GM18508 (cell line): ENCODE results near the gene HSF2.
"Not testable (repeated sequence)": the region's sequence is repeated elsewhere in the genome, so short reads cannot be mapped to it uniquely, and the experiment has no call there.

Source experiments
- ATAC-seq: cut with Tn5 transposase; IDR thresholded peaks from one replicate; pipeline ENCODE4 v1.9.1; 2021; ENCODE audit warnings: moderate number of reproducible peaks; ENCODE audit not compliant: insufficient read depth, unreplicated experiment

Gene HSF2

DNA sequence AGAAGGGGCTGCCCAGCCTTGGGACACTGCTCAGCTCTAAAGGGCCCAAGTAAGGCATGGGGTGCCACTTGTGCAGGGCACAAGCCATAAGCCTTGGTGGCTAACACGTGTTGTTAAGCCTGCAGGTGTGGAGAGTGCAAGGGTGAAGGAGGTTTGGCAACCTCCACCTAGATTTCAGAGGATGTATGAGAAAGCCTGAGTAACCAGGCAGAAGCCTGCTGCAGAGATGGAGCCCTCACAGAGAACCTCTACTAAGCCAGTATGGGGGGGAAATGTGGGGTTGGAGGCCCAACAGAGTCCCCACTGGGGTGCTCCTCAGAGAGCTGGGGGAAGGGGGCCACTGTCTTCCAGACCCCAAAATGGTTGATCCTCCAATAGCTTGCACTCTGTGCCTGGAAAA is 39.5 kb downstream of the HSF2 start:
- no peak for ATAC-seq

DNA sequence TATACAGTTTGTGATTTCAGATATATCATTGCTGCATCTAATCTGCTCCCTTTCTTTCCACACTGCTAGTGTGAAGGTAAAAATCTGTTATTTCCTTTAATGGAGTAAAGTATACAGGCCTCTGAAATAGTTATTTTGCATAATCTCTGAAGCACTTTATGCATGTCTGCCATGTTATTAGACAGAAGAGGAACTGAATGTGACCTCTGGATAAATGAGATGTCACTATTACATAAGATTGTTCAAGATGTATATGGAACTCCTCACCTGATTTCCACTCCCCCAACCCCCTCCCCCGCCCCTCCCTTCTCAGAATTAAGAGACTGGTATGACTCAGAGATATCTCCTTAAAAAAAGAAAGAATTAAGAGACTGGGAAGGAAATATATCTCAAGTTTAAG is 45.8 kb downstream of the HSF2 start:
- no peak for ATAC-seq

DNA sequence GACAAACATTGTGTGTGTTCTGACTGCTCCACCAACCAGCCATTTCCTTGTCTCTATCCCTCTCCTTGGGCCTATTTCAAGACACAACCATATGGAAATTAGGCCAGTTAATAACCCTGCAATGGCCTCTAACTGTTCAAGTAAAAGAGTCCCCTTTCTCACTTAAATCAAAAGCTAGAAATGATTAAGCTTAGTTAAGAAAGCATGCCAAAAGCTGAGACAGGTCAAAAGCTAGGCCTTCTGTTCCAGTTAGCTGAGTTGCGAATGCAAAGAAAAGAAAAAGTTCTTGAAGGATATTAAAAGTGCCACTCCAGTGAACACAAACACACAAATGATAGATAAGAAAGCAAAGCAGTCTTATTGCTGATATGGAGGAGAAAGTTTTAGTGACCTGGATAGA is 49.6 kb downstream of the HSF2 start:
- no peak for ATAC-seq

DNA sequence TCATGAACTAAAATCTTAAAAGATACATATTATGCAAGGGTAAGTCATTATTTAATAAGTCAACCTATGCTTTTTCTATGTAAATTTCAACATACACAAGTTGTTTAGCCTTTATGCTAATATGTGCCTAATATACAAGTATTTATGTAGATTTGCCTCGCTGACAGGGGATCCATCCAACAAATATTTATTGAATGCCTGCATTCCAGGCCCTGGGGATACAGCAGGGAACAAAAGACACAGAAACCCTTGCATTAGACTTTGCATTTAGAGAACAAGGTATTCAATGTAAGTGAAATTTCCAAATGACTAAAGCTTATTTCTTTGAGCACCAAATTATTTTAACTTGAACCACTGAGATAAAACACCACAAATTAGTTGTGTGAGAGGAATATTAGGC is 53.1 kb downstream of the HSF2 start:
- ATAC-seq = no peak

DNA sequence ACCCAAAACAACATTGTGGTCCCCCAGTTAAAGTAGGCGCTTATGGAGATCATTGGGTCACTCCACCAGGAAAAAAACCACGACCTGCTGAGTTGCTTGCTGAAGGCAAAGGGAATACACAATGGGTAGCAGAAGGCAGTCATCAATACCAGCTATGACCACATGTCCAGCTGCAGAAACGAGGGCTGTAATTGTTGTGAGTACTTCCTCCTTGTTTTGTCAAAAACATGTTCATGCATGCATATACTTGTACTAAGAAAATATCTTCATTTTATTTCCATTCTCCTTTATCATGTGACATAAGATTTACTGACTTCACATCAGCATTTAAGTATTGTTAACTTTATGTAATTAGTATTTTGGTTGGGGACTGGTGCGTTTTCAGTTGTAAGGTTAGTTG is 55.2 kb downstream of the HSF2 start:
- ATAC-seq = no peak

DNA sequence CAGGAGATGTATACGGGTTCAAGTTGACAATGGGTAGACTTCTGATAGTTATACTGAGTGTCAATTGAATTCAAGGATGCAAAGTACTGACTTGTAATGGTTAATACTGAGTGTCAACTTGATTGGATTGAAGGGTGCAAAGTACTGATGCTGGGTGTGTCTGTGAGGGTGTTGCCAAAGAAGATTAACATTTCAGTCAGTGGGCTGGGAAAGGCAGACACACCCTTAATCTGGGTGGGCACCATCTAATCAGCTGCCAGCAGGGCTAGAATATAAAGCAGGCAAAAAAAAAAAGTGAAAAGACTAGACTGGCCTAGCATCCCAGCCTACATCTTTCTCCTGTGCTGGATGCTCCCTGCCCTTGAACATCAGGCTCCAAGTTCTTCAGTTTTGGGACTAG is 55.7 kb downstream of the HSF2 start:
- ATAC-seq = not testable (repeated sequence)

DNA sequence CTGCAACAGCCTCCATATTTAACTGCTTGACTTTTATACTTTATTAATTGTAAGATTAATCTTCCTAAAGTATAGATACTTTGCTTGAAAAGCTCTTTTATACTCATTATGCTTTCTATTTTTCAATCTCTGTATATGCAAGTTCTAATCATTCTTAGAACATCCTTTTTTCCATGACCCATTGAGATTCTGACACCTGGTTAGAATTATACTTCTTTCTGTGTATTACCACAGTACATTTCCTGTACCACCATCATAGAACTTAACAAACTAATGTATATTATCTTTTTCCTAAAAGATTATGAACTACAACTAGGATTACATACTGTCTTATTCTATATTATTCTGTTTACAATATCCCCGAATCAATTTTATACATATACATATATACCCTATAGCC is 58.6 kb downstream of the HSF2 start:
- no peak for ATAC-seq

DNA sequence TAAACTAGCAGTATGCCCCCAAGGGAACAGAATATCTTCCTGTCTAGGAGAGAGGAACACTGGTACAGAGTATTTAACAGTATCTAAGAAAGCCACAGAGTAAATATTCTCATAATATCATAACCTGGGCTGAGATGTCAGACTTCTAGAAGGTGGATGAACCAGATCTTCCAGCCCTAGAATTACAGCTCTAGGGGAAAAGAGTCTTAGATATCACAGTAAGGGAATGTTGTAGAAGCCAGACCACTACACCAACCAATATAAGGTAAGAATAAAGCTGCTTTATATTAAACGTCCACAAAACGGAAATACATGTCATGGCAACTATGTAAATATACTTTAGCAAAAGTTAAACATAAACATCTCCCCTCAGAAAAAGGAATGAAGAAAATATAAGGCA is 59.8 kb downstream of the HSF2 start:
- no peak for ATAC-seq

DNA sequence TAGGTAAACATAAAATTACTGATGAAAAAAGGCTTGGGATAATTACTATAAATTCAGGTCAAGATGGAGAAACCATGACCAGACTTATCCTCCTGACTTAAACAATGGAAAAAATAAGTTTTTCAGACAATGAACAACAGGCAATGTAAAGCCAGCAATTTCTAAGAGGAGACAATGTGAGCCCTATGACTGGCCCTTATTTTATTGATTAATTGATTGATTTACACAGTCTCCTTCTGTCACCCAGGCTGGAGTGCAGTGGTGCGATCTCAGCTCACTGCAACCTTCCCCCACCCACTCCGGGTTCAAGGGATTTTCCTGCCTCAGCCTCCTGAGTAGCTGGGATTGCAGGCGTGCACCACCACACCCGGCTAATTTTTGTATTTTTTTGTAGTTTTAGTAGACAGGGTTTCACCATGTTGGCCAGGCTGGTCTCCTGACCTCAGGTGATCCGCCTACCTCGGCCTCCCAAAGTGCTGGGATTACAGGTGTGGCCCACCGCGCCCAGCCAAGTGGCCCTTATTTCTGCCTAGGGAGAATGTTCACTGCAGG is 60.5 kb downstream of the HSF2 start:
- ATAC-seq = not testable (repeated sequence)

DNA sequence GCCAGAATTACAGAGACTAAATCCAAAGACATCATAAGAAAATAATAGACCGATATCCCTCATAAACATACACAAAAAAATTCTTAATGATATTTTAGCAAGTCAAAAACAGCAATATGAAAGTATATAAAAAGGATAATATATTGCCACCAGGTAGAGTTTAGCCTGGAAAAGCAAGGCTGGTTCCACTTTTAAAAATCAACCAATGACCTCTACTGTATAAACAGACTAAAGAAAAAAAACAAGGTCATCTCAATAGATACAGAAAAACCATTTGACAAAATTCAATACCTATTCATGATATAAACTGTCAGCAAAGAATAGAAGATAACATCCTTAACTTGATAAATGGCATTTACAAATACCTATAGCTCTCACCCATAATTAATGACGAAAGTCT is 62.4 kb downstream of the HSF2 start:
- no peak for ATAC-seq

DNA sequence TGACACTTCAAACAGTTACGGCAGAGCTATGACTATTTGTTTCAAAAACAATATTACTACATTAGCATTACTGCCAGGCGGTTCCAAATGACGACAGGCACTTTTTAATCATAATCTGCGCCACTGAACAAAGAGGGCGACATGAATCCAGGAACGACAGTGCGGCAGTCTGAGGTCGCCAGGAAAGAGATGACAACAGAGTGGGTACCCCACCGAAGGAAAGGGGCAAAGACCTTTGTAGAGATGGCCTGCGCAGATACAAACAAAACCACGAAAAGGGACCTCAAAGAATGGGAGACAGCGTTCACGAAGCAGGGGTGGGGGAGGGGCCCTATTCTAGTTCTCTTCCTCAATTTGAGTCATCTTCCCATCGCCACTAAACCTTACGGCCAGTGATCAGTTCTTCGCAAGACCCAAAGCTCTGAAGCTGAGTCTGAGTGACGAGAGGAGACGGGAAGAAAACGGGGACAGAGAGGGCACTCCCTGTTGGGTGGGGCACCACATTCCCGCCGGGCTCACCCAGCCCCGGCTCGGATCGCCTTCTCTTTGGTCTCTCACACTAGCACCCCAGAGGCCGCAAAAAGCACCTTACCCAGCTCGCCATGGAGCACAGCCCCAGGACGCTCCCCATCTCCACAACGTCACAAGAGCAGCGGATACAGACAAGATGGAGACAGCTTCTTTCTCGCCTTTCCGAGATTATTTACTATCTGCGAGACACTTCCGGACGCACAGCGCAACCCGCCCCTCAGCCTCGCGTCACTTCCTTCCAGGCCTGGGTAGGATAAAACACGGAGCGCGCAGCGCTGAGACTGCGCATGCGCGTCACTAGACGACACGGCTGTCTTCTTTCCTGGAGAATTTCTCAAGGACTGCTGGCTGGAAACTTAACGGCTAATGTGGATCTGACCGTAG is 71.9 kb downstream of the HSF2 start, which contains the start of gene SERINC1:
Gene SERINC1 (minus strand): TSS at position 701 of the 915 bp plus-strand sequence. CDS start 70 bp downstream, at position 631.
- ATAC-seq = peak; percentile 98

DNA sequence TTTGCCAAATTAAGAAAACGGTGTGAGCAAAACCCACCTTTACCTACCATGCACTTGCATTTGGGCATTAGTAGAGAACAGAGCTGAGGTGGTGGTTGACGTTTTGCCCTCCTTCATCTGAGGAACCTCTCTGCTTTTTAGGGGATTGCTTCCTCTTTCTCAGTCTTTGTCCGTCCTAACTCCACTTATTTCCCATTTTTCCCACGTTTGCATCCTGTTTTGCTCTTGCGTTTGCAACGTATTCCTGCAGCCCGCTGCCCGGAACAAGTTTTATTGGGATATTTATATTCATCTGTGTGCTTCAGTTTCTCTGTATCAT is 72.5 kb downstream of the HSF2 start:
- peak; percentile 33 for ATAC-seq

DNA sequence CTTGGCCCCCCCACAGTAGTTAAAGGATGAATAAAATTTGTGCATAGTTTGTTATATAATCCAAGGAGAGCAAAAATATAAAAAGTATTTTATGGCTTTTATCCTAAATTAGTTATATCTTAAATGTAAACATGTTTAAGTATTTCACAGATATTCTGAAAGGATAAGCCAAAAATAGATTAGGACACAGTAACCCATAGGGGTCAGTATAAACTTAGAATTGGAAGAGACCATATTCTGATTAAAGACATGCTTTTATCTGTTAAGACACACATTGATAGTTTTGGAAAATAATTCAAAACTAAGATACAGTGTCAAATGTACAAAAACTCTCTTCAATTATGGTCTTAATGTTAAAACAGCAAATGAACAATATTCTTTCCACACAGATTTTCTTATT is 76.7 kb downstream of the HSF2 start:
- no peak for ATAC-seq

DNA sequence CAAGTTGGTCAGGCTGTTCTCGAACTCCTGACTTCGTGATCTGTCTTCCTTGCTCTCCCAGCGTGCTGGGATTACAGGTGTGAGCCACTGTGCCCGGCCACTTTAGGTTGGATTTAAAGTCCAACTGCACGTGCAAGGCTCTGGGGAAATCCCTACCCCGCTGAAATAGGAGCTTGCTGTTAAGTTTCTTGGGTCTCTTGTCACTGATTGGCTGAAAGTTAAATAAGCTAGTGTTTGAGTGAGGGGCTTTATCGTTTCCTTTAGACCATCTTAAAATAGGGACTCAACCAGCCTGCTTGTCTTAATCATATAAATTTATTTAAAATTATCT is 83.3 kb downstream of the HSF2 start:
- no peak for ATAC-seq
